ENCODE data around the gene CTDNEP1.

CTDNEP1 gene

DNA sequence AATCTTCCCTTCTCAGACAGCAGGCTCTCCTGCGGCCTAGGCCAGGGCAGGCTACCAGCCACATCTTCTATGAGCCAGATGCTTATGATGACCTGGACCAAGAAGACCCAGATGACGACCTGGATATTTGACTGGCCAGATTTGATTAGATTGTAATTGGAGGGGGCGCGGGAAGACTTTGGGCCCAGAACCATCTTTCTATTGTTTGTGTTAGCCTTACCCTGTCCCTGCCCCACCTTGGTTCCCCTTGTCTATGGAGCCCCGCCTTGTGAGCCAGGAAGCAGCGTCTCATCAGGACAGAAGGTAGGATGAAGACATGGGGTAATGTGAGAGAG is 8.0 kb upstream of the CTDNEP1 start:
- no peak for DNase-seq (ENCODE audit: extremely low spot score)
- CTCF ChIA-PET, result interaction anchor here (0.9 to 1.6 kb wide), 2 partner anchors 33 to 37 kb away, joined by 4 to 5 read pairs; no protein-coding TSS in a partner anchor
- TF ChIP-seq, protein P1, sequence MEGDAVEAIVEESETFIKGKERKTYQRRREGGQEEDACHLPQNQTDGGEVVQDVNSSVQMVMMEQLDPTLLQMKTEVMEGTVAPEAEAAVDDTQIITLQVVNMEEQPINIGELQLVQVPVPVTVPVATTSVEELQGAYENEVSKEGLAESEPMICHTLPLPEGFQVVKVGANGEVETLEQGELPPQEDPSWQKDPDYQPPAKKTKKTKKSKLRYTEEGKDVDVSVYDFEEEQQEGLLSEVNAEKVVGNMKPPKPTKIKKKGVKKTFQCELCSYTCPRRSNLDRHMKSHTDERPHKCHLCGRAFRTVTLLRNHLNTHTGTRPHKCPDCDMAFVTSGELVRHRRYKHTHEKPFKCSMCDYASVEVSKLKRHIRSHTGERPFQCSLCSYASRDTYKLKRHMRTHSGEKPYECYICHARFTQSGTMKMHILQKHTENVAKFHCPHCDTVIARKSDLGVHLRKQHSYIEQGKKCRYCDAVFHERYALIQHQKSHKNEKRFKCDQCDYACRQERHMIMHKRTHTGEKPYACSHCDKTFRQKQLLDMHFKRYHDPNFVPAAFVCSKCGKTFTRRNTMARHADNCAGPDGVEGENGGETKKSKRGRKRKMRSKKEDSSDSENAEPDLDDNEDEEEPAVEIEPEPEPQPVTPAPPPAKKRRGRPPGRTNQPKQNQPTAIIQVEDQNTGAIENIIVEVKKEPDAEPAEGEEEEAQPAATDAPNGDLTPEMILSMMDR (IDR thresholded peaks at IDR 0.05; ENCODE audit: control extremely low read depth, extremely low read depth, low read depth, missing control alignments), result no peak
- POLR2A ChIA-PET, result interaction anchor here (1.5 kb wide), 1 partner anchor 25 kb away, joined by 3 read pairs; no protein-coding TSS in a partner anchor

DNA sequence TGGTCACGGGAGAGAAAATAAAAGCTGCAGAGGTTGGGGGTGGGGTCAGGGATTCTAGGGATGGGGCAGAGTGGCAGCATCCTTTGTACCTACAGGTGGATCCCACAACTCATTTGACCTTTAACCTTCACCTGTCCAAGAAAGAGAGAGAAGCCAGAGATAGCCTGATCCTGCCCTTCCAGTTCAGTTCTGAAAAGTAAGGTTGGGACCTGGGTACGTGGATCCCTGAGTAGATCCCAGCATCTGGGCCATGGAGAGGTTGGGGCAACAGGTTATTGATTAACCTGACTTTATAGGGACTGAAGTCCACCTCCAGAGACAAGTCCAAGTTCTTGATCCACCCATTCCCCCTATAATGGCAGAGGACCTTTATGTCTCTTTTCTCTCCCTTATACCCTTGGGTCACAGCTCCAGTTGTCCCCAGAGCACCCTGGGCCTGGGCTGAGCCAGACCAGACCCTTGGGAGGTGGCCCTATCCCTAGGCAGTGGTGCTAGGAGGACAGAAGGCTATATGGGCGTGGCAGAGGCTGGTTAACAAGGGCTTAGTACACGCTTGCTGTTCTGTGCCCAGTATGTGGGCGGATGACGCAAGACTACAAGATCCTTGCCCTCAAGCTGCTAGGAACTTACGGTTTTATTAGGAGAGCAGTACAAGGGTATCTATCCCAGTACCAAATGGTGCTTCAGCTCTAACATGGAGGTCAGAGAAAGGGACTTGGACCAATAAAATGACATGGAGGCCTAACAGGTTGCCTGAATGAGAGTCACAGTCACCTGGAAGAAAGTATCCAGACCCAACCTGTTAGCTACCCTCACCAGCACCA is 7.4 kb upstream of the CTDNEP1 start:
- TF ChIP-seq, protein P1 (IDR thresholded peaks at IDR 0.05; ENCODE audit: control extremely low read depth, extremely low read depth, low read depth, missing control alignments), result no peak
- DNase-seq (ENCODE audit: extremely low spot score), result no peak
- CTCF ChIA-PET, result interaction anchor here (0.9 to 1.6 kb wide), 2 partner anchors 33 to 37 kb away, joined by 4 to 5 read pairs; no protein-coding TSS in a partner anchor
- POLR2A ChIA-PET, result interaction anchor here (1.5 kb wide), 1 partner anchor 24 kb away, joined by 3 read pairs; no protein-coding TSS in a partner anchor

DNA sequence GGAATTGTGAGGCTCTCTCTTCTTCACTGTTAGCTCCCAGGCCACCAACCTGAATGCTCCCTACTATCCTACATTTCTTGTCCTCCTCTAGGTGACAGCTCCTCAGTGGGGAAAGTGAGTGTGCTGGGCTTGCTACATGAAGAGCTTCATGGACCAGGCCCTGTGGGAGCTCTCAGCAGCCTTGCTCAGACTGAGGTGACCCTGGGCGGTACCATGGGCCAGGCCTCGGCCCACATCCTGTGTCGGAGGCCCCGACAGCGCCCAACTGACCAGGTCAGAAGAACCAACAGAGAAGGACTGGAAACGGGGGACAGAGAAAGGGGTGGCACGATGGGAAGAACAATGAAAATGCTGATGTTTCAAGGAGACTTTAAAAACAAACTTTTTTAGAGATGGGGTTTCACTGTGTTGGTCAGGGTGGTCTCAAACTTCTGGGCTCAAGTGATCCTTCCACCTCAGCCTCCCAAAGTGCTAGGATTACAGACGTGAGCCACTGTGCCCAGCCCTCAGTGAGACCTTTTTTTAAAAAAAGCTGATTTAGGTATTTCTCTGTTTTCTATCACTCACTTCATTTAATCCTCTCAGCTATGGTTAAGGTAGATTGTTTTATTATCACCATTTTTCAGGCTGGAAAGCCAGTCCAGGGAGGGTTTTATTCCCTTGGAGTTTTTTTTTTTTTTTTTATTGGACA is 5.4 kb upstream of the CTDNEP1 start:
- DNase-seq (ENCODE audit: extremely low spot score), result no peak
- CTCF ChIA-PET, result interaction anchor here (0.9 to 1.7 kb wide), 6 partner anchors 9 to 304 kb away, joined by 3 to 8 read pairs (median 4); partner anchors contain the start of gene SLC2A4
- TF ChIP-seq, protein P1 (IDR thresholded peaks at IDR 0.05; ENCODE audit: control extremely low read depth, extremely low read depth, low read depth, missing control alignments), result no peak
- POLR2A ChIA-PET, result no interaction called here

DNA sequence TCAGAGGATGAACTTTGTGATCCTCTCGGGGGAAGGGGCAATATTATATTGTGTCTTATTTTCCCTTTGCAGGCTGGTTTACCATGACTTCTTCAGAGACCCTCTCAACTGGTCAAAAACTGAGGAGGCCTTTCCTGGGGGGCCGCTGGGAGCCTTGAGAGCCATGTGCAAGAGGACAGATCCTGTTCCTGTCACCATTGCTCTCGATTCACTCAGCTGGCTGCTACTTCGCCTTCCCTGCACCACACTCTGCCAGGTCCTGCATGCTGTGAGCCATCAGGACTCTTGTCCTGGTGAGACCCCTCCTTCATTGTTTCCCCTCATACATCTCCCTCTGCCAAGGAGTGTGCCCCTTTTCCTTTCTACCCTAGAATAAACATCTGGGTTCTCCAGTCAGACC is 3.0 kb upstream of the CTDNEP1 start:
- CTCF ChIA-PET, result interaction anchor here (1.1 kb wide), 1 partner anchor 42 kb away, joined by 4 read pairs; no protein-coding TSS in a partner anchor
- no peak for DNase-seq (ENCODE audit: extremely low spot score)
- POLR2A ChIA-PET, result no interaction called here
- TF ChIP-seq, protein P1 (IDR thresholded peaks at IDR 0.05; ENCODE audit: control extremely low read depth, extremely low read depth, low read depth, missing control alignments), result no peak

DNA sequence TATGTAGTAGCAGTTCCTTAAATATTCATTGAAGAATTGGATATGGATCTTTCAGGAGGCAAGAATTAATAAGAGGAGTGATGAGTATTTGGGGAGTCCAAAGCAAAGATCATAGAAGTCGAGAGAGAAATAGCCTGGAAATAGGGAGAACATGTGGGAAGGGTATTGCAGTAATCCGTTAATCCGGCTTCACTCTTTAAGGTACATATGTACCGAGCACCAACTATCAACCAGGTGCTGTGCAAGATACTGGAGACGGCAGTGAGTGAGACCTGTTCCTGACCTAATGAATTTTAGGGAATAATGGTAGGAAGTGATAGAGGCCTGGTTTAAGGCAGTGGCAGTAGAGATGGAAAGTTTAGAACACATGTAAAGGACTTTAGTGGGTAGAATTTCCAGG is 1.5 kb upstream of the CTDNEP1 start:
- ChIA-PET CTCF (no interaction called here), POLR2A (no interaction called here)
- DNase-seq (ENCODE audit: extremely low spot score), result no peak
- TF ChIP-seq, protein P1 (IDR thresholded peaks at IDR 0.05; ENCODE audit: control extremely low read depth, extremely low read depth, low read depth, missing control alignments), result no peak

DNA sequence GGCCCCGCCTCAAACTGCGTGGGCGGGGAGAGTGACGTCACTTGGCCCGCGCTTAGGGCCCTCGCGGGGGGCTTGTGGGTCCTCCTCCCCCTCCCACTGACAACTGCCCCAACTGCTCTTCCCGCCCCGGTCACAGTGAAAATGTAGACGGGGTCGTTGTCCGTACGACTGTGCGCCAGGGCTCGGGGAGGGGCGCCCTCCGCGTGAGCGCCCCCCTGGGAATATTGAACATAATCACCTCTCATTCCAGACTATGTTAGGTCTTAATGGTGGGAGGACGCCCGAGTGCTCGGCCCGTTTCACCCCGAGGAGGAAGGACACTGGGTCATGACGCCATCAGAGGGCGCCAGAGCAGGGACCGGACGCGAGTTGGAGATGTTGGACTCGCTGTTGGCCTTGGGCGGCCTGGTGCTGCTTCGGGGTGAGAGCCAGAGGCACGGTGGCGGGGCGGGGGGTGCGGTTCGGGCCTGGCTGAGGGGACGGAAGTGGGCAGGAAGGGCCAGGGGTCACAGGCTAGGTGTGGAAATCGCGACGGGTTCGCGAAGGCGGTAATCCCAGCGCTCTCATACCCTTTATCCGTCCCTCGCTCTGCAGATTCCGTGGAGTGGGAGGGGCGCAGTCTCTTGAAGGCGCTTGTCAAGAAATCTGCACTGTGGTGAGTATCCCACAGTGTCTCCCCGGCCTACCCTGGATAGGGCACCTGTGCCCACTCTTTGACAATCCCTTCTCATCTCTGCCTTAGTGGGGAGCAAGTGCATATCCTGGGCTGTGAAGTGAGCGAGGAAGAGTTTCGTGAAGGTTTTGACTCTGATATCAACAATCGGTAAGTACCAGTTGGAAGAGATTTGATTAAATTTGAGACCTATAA is 876 bp upstream of the CTDNEP1 start, which contains the start of gene ELP5:
Gene ELP5 (plus strand): TSS at position 40 of the 868 bp plus-strand sequence. CDS start 336 bp downstream, at position 376.
- ChIA-PET CTCF (no interaction called here), POLR2A (interaction anchor here (2.5 kb wide), 1 partner anchor 10 kb away, joined by 11 read pairs; the partner anchor contains the start of gene GABARAP)
- TF ChIP-seq, protein P1 (IDR thresholded peaks at IDR 0.05; ENCODE audit: control extremely low read depth, extremely low read depth, low read depth, missing control alignments), result peak; percentile 44
- DNase-seq (ENCODE audit: extremely low spot score), result peak; percentile 93
